ENCODE measurements around the gene GRIA4.

DNA sequence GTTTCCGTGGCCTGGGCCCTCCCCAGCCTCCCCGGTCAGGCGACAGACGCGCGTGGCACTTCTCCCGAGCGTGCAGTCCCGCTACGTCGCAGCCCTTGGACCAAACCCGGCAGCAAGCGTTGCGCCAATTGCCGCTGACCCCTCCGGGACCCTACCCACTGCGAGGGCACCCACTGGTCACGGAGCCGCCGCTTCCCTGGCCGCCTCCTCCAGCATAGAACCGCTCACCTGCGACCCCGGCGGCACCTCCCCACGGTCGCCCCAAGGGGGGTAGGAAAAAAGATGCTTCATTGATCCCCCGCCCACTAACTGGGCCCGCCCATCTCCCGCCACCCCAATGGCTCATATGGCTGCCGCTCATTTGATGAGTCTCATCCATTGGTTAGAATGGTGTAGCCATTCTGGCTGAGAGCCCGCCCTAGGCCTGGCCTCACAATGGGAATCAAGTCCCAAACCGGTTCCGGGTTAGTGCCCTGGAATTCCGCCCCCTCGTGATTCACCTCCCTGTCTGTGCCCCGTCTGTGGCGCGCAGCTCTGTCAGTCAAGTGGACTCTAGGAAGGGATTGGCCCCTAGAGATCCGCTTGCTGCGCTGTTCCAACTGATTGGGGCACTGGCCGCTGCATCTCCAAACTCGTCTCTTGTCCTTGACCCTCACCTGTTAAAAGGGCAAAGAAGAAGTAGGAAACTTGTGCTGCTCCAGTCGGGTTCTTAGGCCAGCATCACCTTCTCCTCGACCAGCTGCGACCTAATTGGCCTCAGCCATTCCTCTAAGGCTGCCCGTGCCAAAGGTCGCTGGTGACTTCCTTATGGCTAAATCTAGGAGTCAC, 412.3 kb downstream of the GRIA4 start, which contains the start of gene MSANTD4:
- TF ChIP-seq, protein P1, sequence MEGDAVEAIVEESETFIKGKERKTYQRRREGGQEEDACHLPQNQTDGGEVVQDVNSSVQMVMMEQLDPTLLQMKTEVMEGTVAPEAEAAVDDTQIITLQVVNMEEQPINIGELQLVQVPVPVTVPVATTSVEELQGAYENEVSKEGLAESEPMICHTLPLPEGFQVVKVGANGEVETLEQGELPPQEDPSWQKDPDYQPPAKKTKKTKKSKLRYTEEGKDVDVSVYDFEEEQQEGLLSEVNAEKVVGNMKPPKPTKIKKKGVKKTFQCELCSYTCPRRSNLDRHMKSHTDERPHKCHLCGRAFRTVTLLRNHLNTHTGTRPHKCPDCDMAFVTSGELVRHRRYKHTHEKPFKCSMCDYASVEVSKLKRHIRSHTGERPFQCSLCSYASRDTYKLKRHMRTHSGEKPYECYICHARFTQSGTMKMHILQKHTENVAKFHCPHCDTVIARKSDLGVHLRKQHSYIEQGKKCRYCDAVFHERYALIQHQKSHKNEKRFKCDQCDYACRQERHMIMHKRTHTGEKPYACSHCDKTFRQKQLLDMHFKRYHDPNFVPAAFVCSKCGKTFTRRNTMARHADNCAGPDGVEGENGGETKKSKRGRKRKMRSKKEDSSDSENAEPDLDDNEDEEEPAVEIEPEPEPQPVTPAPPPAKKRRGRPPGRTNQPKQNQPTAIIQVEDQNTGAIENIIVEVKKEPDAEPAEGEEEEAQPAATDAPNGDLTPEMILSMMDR (IDR thresholded peaks at IDR 0.05) = peak in 1 of 3 experiments; percentile 11
- peak in 1 of 2 donors; percentile 39 for TF ChIP-seq POLR2A (IDR thresholded peaks at IDR 0.05)
